ENCODE data around the gene TBC1D14.

The TBC1D14 gene

GRCh38 chr4:7045961-7046921 lies 136.6 kb downstream of the TBC1D14 start:
- no peak overlapping the region for H3K4me3 ChIP-seq (replicated peaks; ENCODE audit: low read depth, low read length)
- no peak for TF ChIP-seq CTCF (IDR thresholded peaks at IDR 0.05; ENCODE audit: low read length, missing control alignments)
- DNase-seq (ENCODE audit: low read depth), result no peak

GRCh38 chr4:7046971-7047370 lies 137.3 kb downstream of the TBC1D14 start:
- H3K4me3 ChIP-seq (replicated peaks; ENCODE audit: low read depth, low read length), result no peak overlapping the region
- TF ChIP-seq CTCF (IDR thresholded peaks at IDR 0.05; ENCODE audit: low read length, missing control alignments), result no peak
- DNase-seq (ENCODE audit: low read depth), result no peak

- H3K4me3 ChIP-seq (replicated peaks; ENCODE audit: low read depth, low read length), result no peak overlapping the region
- no peak for DNase-seq (ENCODE audit: low read depth)
- no peak for TF ChIP-seq CTCF (IDR thresholded peaks at IDR 0.05; ENCODE audit: low read length, missing control alignments)
These were observed 139.0 kb downstream of the TBC1D14 start for GRCh38 chr4:7048642-7049041.

- no peak for TF ChIP-seq CTCF (IDR thresholded peaks at IDR 0.05; ENCODE audit: low read length, missing control alignments)
- H3K4me3 ChIP-seq (replicated peaks; ENCODE audit: low read depth, low read length), result no peak overlapping the region
- DNase-seq (ENCODE audit: low read depth), result no peak
These were observed 139.7 kb downstream of the TBC1D14 start for GRCh38 chr4:7049295-7049694.

GRCh38 chr4:7049739-7050138 lies 140.1 kb downstream of the TBC1D14 start:
- no peak for TF ChIP-seq CTCF (IDR thresholded peaks at IDR 0.05; ENCODE audit: low read length, missing control alignments)
- no peak for DNase-seq (ENCODE audit: low read depth)
- H3K4me3 ChIP-seq (replicated peaks; ENCODE audit: low read depth, low read length), result no peak overlapping the region

- no peak for TF ChIP-seq CTCF (IDR thresholded peaks at IDR 0.05; ENCODE audit: low read length, missing control alignments)
- H3K4me3 ChIP-seq (replicated peaks; ENCODE audit: low read depth, low read length), result no peak overlapping the region
- no peak for DNase-seq (ENCODE audit: low read depth)
These were observed 141.0 kb downstream of the TBC1D14 start for GRCh38 chr4:7050481-7051143.

Measured in fibroblast of pulmonary artery (primary cell).